Naive thymus-derived CD4-positive, alpha-beta T cell (primary cell): ENCODE measurements around the gene GRIA3. TPM values are rescaled to one million over a fixed set of nuclear protein-coding genes. Genes with fewer than 3 reads are reported as not detected.

Source experiments
- ATAC-seq: fragments of 150-1000 bp; cut with Tn5 transposase; 2 replicates; pipeline ENCODE4 v1.10.0; 2021; ENCODE audit warnings: mild to moderate bottlenecking, moderate library complexity
- CTCF ChIA-PET: fragments of 350-600 bp; sonication (Branson Sonifier 250); formaldehyde crosslinking; loops from one replicate; lab custom pipeline; 2021; ENCODE audit warnings: antibody characterized with exemption; lab: Charles Lee
- POLR2A ChIA-PET: fragments of 350-600 bp; sonication (Branson Sonifier 250); formaldehyde crosslinking; loops from one replicate; lab custom pipeline; 2021; ENCODE audit warnings: antibody characterized with exemption, inconsistent platforms; lab: Charles Lee
- DNase-seq, 9 donors: peaks; one replicate each; pipeline versions ENCODE4 v3.0.0 to v3.0.0-alpha.2; 2020 to 2022; ENCODE audit warnings: mixed read lengths in 1 of 9
- H3K27ac ChIP-seq: one replicate; pipeline ENCODE4 v1.7.0; 2013; ENCODE audit warnings: mild to moderate bottlenecking, low read depth, low read length, moderate library complexity
- H3K27me3 ChIP-seq, 2 donors: one replicate each; pipeline ENCODE4 v1.7.0; 2013; ENCODE audit warnings: low read length in 2 of 2, mild to moderate bottlenecking in 2 of 2, moderate library complexity in 2 of 2; ENCODE audit not compliant: control insufficient read depth in 2 of 2, insufficient read depth in 2 of 2
- H3K36me3 ChIP-seq, 3 experiments: 1 replicate in 2 of 3; 2 replicates in 1 of 3; pipeline ENCODE4 v1.7.0; 2013; ENCODE audit warnings: low read length in 3 of 3, mild to moderate bottlenecking in 3 of 3, moderate library complexity in 1 of 3; ENCODE audit not compliant: insufficient read depth in 3 of 3, control insufficient read depth in 2 of 3
- H3K4me1 ChIP-seq, 2 donors: one replicate each; pipeline ENCODE4 v1.7.0; 2013; ENCODE audit warnings: low read length in 2 of 2, mild to moderate bottlenecking in 2 of 2, moderate library complexity in 1 of 2; ENCODE audit not compliant: control insufficient read depth in 2 of 2, insufficient read depth in 2 of 2
- H3K4me3 ChIP-seq: 2 replicates; pipeline ENCODE4 v1.7.0; 2013; ENCODE audit warnings: mild to moderate bottlenecking, low read length
- H3K9me3 ChIP-seq, 3 experiments: 1 replicate in 2 of 3; 2 replicates in 1 of 3; pipeline ENCODE4 v1.7.0; 2013; ENCODE audit warnings: low read length in 3 of 3; ENCODE audit not compliant: control insufficient read depth in 2 of 3
- H3K27ac Mint-ChIP-seq, 9 donors: one replicate each; pipeline ENCODE4 v1.8.0; 2020 to 2022; ENCODE audit warnings: mixed read lengths in 9 of 9, mild to moderate bottlenecking in 8 of 9, moderate library complexity in 5 of 9, inconsistent platforms in 2 of 9
- H3K27me3 Mint-ChIP-seq, 5 donors: one replicate each; pipeline ENCODE4 v1.8.0; 2021 to 2022; ENCODE audit warnings: mixed read lengths in 5 of 5, mild to moderate bottlenecking in 1 of 5
- H3K36me3 Mint-ChIP-seq, 5 donors: one replicate each; pipeline ENCODE4 v1.8.0; 2020 to 2022; ENCODE audit warnings: mixed read lengths in 5 of 5, mild to moderate bottlenecking in 3 of 5, inconsistent platforms in 1 of 5
- H3K4me1 Mint-ChIP-seq, 7 donors: one replicate each; pipeline ENCODE4 v1.8.0; 2020 to 2022; ENCODE audit warnings: mixed read lengths in 7 of 7, mild to moderate bottlenecking in 3 of 7, inconsistent platforms in 1 of 7
- H3K4me3 Mint-ChIP-seq, 10 donors: one replicate each; pipeline ENCODE4 v1.8.0; 2020 to 2022; ENCODE audit warnings: mild to moderate bottlenecking in 10 of 10, mixed read lengths in 10 of 10, moderate library complexity in 6 of 10, inconsistent platforms in 2 of 10
- H3K9me3 Mint-ChIP-seq, 11 donors: one replicate each; pipeline ENCODE4 v1.8.0; 2020 to 2022; ENCODE audit warnings: mixed read lengths in 11 of 11, mild to moderate bottlenecking in 4 of 11, inconsistent platforms in 1 of 11, moderate library complexity in 1 of 11
- intact Hi-C, 2 donors: fragments of 100-400 bp; cut with micrococcal nuclease; formaldehyde crosslinking; loops; one replicate each; pipeline ENCODE4 v1.15.1; 2023
- polyA plus RNA-seq, 2 donors: library from polyadenylated mRNA; unstranded; fragments of 300-500 nt; fragmentation: Illumina TruSeq; gene quantifications; one replicate each; pipeline ENCODE4 v1.2.3, GENCODE V29; 2021
- total RNA-seq, 6 experiments: library from RNA in 5 of 6; stranded (reverse) in 5 of 6; gene quantifications; 1 replicate in 5 of 6; 2 replicates in 1 of 6; pipeline ENCODE4 v1.2.3 and lab custom pipeline; 2021 to 2026

GRIA3 gene
- total and polyA plus RNA-seq, 7 experiments from 2014 or later, result not detected

DNA sequence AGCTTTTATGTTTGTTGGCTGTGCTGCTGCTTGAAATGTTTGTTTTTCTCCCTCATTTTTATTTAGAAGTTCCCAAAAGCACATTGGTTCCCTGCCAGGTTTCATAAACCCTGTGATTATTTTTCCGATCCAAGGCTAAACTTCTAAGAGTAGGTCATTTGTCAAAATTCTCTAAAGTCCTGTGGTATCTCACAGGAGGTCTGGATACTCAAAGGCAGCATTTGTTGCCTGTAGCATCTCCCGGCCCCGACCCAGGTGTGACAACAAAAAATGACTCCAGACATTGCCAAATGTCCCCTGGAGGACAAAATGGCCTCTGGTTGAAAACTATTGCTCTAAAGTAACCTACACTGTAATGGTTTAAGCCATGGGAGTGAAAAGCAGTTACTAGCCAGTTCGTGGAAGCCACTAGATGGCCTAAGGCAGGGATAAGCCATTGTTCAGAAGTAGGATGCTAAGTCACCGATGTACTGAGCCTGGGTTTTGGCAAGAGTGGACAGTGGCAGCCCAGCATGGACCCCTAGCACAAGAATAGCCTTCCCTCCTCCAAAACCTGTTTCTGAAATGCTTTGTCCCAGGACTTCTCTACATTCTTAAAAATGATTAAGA lies 292.6 kb downstream of the GRIA3 start:
- intact Hi-C loops, result no loop called here
- Mint-ChIP-seq H3K27ac (no peak overlapping the region), H3K9me3 (peaks cover 0 to 3% (median 0%) of the 10 kb centered on the region in 11 donors), H3K27me3 (peaks cover 0 to 6% (median 0%) of the 10 kb centered on the region in 5 donors), H3K36me3 (no peaks in the 10 kb centered on the region), H3K4me1 (no peaks in the 10 kb centered on the region), H3K4me3 (no peak overlapping the region)
- POLR2A ChIA-PET, result no interaction called here
- no peak overlapping the region for H3K4me3 ChIP-seq
- H3K4me1 ChIP-seq, result no peaks in the 10 kb centered on the region
- no peaks in the 10 kb centered on the region for H3K27me3 ChIP-seq
- no peak overlapping the region for H3K27ac ChIP-seq
- no peaks in the 10 kb centered on the region for H3K36me3 ChIP-seq
- DNase-seq, result no peak
- H3K9me3 ChIP-seq, result no peaks in the 10 kb centered on the region
- CTCF ChIA-PET, result no interaction called here
- no peak for ATAC-seq

DNA sequence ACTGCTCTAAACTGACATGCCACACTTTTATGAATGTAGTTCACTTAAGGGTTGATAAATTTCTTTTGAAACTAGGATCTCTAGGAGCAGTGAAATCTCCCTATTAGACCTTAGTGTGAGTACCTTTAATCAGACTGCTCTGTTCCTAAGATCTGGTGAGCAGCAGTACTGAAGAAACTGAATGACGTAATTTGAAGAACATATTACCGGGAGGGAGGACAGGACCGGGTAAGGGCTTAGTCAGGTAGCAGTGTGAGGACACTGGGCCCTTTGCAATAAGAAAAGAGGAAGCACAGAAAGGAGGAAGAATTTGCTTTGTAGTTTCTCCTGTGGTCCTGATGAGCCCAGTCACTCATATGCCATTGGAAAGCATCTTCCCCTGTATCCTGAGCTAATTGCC lies 293.6 kb downstream of the GRIA3 start:
- DNase-seq, result no peak
- ChIA-PET POLR2A (no interaction called here), CTCF (no interaction called here)
- Histone ChIP-seq H3K9me3 (no peaks in the 10 kb centered on the region), H3K27me3 (no peaks in the 10 kb centered on the region), H3K4me3 (no peak overlapping the region), H3K36me3 (no peaks in the 10 kb centered on the region), H3K4me1 (no peaks in the 10 kb centered on the region), H3K27ac (no peak overlapping the region)
- no peak overlapping the region for H3K27ac Mint-ChIP-seq
- peaks cover 0 to 6% (median 0%) of the 10 kb centered on the region in 5 donors for H3K27me3 Mint-ChIP-seq
- H3K4me3 Mint-ChIP-seq, result no peak overlapping the region
- no peaks in the 10 kb centered on the region for H3K36me3 Mint-ChIP-seq
- intact Hi-C loops, result no loop called here
- peaks cover 0 to 3% (median 0%) of the 10 kb centered on the region in 11 donors for H3K9me3 Mint-ChIP-seq
- no peak for ATAC-seq
- H3K4me1 Mint-ChIP-seq, result no peaks in the 10 kb centered on the region

- no peak for ATAC-seq
- Histone ChIP-seq H3K4me3 (no peak overlapping the region), H3K36me3 (no peaks in the 10 kb centered on the region), H3K9me3 (no peaks in the 10 kb centered on the region), H3K27ac (no peak overlapping the region), H3K4me1 (no peaks in the 10 kb centered on the region), H3K27me3 (no peaks in the 10 kb centered on the region)
- Mint-ChIP-seq H3K27me3 (peaks cover 0 to 3% (median 0%) of the 10 kb centered on the region in 5 donors), H3K4me1 (no peaks in the 10 kb centered on the region), H3K36me3 (no peaks in the 10 kb centered on the region), H3K27ac (no peak overlapping the region), H3K9me3 (peaks cover 0 to 1% (median 0%) of the 10 kb centered on the region in 11 donors), H3K4me3 (no peak overlapping the region)
- ChIA-PET POLR2A (no interaction called here), CTCF (no interaction called here)
- intact Hi-C loops, result no loop called here
- DNase-seq, result no peak
Measured at GRCh38 chrX:123481913-123482851, 298.1 kb downstream of the GRIA3 start.

DNA sequence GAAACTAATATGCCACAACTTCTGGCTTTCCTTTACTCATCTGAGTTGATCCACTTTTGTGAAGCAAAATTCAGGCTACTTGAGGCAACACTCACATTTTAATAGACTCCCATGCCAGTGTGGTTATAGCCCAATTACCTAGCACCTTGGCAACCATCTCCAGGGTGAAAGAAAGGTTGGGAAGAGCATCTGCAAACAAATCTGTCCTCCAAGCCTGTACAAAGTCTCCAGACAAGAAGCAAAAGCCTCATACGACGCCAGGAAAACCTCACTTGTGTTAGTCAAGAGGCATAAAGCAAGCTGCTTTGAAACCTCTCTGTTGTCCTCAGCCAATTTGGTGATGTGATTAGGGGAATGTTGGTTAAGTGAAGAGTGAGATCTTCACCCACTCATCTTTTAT lies 302.2 kb downstream of the GRIA3 start:
- Mint-ChIP-seq H3K27me3 (peaks cover 0 to 10% (median 6%) of the 10 kb centered on the region in 5 donors), H3K9me3 (peaks cover 0 to 3% (median 0%) of the 10 kb centered on the region in 11 donors), H3K4me1 (no peaks in the 10 kb centered on the region), H3K4me3 (no peak overlapping the region), H3K36me3 (no peaks in the 10 kb centered on the region), H3K27ac (no peak overlapping the region)
- no peaks in the 10 kb centered on the region for H3K9me3 ChIP-seq
- ChIA-PET CTCF (no interaction called here), POLR2A (no interaction called here)
- H3K4me3 ChIP-seq, result no peak overlapping the region
- no peaks in the 10 kb centered on the region for H3K27me3 ChIP-seq
- no peaks in the 10 kb centered on the region for H3K36me3 ChIP-seq
- intact Hi-C loops, result no loop called here
- no peak for ATAC-seq
- no peak for DNase-seq
- H3K4me1 ChIP-seq, result no peaks in the 10 kb centered on the region
- no peak overlapping the region for H3K27ac ChIP-seq

- H3K9me3 Mint-ChIP-seq, result peaks cover 0 to 3% (median 0%) of the 10 kb centered on the region in 11 donors
- no peaks in the 10 kb centered on the region for H3K36me3 Mint-ChIP-seq
- peaks cover 0 to 14% (median 6%) of the 10 kb centered on the region in 5 donors for H3K27me3 Mint-ChIP-seq
- no peaks in the 10 kb centered on the region for H3K9me3 ChIP-seq
- CTCF ChIA-PET, result no interaction called here
- no peaks in the 10 kb centered on the region for H3K4me1 ChIP-seq
- no peak overlapping the region for H3K4me3 Mint-ChIP-seq
- no peaks in the 10 kb centered on the region for H3K36me3 ChIP-seq
- DNase-seq, result no peak
- no peaks in the 10 kb centered on the region for H3K4me1 Mint-ChIP-seq
- ATAC-seq, result no peak
- no peaks in the 10 kb centered on the region for H3K27me3 ChIP-seq
- H3K27ac Mint-ChIP-seq, result no peak overlapping the region
- H3K27ac ChIP-seq, result no peak overlapping the region
- intact Hi-C loops, result no loop called here
- no peak overlapping the region for H3K4me3 ChIP-seq
- POLR2A ChIA-PET, result no interaction called here
Measured at GRCh38 chrX:123487236-123487635, 303.2 kb downstream of the GRIA3 start.

DNA sequence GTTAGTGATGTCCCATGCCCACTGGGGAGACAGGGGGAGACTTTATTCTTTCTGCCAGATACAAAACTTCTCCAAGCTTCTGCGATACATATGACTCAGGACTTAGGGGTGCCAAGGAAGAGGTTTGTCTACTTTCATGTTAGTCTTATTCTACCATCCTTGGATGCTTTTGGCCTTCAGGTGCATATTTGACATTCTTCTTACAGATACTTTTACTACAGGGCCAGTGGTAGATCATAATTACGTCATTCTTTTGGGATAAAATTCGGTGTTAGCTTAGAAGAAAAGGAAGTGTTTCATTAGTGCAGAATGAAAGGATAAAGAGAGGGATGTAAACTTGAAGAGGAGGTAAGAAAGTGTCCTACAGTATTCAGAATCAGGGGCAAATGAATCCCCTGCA lies 303.6 kb downstream of the GRIA3 start:
- intact Hi-C loops, result no loop called here
- Histone ChIP-seq H3K4me3 (no peak overlapping the region), H3K36me3 (no peaks in the 10 kb centered on the region), H3K27ac (no peak overlapping the region), H3K4me1 (no peaks in the 10 kb centered on the region), H3K27me3 (no peaks in the 10 kb centered on the region), H3K9me3 (no peaks in the 10 kb centered on the region)
- Mint-ChIP-seq H3K27me3 (peaks cover 0 to 14% (median 6%) of the 10 kb centered on the region in 5 donors), H3K4me1 (no peaks in the 10 kb centered on the region), H3K9me3 (peaks cover 0 to 3% (median 0%) of the 10 kb centered on the region in 11 donors), H3K36me3 (no peaks in the 10 kb centered on the region), H3K4me3 (no peak overlapping the region), H3K27ac (no peak overlapping the region)
- CTCF ChIA-PET, result no interaction called here
- no peak for ATAC-seq
- no peak for DNase-seq
- POLR2A ChIA-PET, result no interaction called here
